GM12865 (cell line): ENCODE results near the gene AHCYL1.

Experiments
- DNase-seq: peaks from one replicate; pipeline ENCODE4 v3.0.0; 2010; ENCODE audit warnings: low read depth
- H3K4me3 ChIP-seq: 2 replicates; pipeline ENCODE4 v1.5.1; 2011; ENCODE audit warnings: mild to moderate bottlenecking, low read depth, low read length, control low read depth
- TF ChIP-seq, protein P1 (sequence below): IDR thresholded peaks from 2 replicates; pipeline ENCODE4 v1.5.1; 2011; ENCODE audit warnings: low read length, control low read depth, low read depth, inconsistent platforms; ENCODE audit not compliant: insufficient read depth; ENCODE audit errors: missing control alignments

The AHCYL1 gene

DNA sequence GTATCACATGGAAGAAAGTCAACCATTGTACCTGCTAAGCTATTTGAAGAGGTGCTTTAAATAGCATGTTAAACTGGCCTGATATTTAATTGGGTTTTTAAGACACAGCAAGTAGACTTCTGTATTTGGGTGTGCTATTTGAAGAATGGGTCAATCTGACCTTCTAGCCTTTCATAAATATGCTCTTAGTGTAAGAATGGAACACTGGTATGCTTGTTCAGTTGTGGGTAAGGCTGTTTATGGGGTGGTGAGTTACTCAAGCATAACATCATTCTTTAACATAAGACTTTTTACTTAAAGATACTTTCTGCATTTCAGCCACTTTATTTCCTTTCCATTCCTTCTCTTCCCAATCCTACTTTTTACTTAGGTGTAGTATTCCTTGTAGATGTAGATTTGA is 21.4 kb downstream of the AHCYL1 start:
- no peak overlapping the region for H3K4me3 ChIP-seq

DNA sequence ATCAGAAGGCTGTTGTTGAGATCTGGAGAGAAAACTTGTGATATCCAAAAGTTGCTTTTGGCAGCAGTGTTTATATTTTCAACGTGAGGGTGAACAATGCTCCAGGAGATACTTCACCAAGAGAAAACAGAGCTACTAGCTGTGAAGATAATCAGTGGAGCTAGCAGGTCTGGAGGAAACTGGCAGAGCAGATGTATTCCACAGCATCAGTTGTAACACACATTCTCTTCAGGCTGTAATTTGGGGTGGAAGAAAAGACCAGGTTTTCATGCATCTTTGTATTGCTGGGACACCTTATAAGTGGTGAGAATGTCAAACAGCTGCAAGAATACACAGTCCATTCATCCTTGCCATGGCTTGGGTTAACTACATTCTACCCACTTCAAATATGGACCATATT is 22.0 kb downstream of the AHCYL1 start:
- TF ChIP-seq, protein P1, sequence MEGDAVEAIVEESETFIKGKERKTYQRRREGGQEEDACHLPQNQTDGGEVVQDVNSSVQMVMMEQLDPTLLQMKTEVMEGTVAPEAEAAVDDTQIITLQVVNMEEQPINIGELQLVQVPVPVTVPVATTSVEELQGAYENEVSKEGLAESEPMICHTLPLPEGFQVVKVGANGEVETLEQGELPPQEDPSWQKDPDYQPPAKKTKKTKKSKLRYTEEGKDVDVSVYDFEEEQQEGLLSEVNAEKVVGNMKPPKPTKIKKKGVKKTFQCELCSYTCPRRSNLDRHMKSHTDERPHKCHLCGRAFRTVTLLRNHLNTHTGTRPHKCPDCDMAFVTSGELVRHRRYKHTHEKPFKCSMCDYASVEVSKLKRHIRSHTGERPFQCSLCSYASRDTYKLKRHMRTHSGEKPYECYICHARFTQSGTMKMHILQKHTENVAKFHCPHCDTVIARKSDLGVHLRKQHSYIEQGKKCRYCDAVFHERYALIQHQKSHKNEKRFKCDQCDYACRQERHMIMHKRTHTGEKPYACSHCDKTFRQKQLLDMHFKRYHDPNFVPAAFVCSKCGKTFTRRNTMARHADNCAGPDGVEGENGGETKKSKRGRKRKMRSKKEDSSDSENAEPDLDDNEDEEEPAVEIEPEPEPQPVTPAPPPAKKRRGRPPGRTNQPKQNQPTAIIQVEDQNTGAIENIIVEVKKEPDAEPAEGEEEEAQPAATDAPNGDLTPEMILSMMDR: no peak
- H3K4me3 ChIP-seq: no peak overlapping the region
- DNase-seq: no peak

More for the DNA sequence above, 21.4 kb downstream of the AHCYL1 start:
- TF ChIP-seq, protein P1: no peak
- no peak for DNase-seq

DNA sequence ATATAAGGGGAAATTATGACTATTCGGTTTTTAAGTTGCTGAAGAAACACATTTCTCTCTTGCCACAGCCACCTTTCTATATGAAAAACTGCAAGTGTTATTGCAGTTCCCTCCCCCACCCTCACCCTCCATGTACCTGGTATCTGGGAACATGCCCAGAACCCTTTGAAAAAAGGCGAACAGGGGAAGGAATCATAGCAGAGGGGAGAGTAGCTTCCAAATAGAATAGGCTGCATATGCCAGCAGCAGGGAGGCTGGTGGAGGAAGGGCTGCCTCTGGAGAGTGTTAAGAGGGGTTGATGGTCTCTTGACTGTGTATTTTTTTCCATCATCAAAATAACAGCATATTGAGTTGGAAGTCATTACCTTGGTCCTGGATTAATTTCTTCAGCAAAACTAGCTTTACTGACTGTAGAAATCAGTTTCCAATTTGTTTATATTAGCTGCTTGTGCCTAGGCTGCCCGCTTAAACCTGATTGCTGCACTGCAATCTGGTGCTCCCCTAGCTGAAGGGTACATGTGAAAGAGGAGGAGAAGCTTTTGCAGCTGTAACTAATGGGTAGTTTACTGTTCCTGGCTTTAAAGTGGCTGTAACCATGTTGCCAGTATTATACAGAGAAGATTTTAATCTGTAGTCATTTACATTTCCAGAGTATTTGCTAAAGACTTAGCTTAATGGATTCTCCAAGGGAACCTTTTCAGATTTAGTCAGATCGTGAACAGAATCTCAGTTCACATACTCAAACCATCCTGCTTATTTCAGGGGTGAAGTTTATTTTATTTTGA is 22.7 kb downstream of the AHCYL1 start:
- TF ChIP-seq, protein P1: no peak
- DNase-seq: no peak
- no peak overlapping the region for H3K4me3 ChIP-seq

DNA sequence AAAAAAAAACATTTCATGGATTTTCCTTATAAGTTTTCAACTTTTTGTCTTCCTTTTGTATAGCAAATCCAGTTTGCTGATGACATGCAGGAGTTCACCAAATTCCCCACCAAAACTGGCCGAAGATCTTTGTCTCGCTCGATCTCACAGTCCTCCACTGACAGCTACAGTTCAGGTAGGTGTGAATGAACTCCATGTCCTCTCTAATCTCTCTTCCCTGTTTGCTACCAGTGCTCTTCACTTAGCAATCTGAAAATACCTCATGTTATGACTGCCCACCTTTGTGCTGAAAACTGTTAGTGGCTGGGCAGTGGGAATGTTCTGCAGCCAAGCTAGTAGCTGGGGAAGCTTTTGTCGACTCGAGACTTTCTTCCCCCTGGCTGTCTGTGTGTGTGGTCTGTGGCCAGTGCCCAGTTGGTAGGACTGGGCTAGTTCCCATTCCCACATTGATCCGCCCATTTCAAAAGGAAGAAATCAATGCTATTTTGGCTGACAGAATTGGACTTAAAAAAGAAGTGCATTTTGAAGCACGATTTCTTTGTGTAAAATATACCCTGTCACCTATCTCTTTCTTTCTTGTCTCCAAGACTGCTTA is 24.5 kb downstream of the AHCYL1 start:
- TF ChIP-seq, protein P1: no peak
- no peak for DNase-seq
- no peak overlapping the region for H3K4me3 ChIP-seq

DNA sequence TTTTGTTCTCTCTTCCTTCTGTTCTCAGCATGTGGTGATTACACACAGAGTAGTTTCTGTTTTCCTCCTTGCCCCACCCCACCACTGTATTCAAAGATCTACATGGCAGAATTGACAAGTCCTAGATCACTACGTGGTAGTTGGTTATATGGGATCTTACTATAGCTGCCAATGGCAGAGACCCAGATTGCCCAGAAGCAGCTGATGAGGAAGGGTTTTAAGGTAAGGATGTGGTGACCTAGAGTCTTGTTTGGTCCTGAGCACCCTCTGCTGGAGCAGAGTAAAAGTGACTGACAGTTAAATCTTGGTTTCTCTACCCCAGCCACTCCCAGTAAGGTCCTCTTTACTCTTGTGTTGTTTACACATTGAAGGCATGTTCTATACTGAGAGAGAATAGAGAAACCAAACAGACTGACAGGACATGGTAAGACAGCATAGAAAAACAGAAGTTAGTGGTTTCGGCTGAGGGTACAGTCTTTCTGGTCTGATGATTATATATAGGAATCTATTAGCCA is 27.0 kb downstream of the AHCYL1 start:
- TF ChIP-seq, protein P1: peak; percentile 69
- H3K4me3 ChIP-seq: no peak overlapping the region
- peak; percentile 93 for DNase-seq

DNA sequence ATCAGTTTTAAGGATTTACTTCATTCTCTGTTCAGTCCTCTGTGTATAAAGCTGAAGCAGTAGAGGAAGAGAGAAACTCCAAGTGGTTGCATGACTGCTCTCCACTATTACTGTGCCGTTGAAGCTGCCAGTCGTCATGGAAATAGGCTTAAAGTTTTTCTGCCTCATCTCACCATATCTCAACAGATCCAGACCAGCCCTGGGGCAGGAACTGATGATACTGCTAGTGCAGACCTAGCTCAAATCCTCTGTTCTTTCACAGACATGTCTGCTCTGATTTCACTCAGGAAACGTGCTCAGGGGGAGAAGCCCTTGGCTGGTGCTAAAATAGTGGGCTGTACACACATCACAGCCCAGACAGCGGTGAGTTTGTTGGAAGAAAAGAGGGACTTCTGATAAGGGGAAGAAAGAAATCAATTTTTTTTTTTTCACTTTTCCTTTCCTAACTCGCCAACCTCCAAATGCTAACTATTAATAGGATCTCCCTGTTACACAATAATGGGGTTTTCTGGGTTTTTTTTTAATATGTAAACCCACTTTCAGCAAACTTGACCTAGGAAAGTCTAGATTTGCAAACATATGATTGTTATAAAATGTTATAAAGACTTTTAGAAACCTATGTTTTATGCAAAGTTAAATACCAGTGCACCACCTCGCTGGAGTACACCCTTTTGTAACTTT is 27.7 kb downstream of the AHCYL1 start:
- H3K4me3 ChIP-seq: no peak overlapping the region
- TF ChIP-seq, protein P1: no peak
- DNase-seq: peak; percentile 75
